Ecto neural progenitor cell (in vitro differentiated cells): ENCODE results near the gene AMN1.
A peak's percentile ranks its signal among the peaks of the same experiment; 100 is the strongest.
"Not testable (repeated sequence)": the region's sequence is repeated elsewhere in the genome, so short reads cannot be mapped to it uniquely, and the experiment has no call there.

ENCODE experiments used
- DNase-seq: peaks from one replicate; pipeline ENCODE4 v3.0.0-alpha.2; 2018; ENCODE audit warnings: low spot score

The AMN1 gene

DNA sequence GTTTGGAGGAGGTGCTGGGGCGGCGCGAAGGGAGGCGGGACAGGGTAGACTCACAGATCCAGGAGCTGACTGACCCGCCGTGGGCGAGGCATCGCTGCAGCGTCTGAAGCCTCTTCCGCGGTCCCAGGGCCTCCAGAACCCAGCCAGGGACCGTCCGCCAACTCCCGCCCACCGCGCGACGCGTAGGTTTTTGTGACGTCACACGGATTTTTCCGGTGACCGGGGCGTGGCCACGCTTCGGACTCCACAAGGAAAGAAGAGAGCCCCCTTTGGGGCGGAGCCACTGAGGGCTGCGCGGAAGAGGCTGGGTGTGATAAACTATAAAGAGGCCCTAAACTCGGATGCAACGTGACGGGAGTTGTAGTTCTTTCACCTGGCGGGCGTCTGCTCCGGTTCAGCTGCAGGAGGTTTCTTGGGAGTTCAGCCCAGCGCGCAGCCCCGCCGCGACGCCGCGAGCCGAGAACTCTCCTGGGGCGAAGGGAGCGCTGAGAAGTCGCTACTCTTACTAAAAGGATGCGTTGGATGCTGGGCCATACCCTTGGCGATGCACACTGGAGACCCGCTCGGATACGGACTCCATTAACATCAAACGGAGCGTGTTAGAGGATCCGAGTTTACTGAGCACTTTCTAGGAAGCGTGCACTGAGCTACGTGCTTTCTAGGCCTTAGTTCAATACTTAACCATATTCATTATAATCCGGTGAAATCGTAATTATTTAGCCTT is at the start of gene AMN1:
Gene AMN1, minus strand, starts transcription at position 105 of the 724 bp plus-strand sequence. Its CDS starts 13 bp downstream, at position 92.
- peak; percentile 100 for DNase-seq

GRCh38 chr12:31773867-31774266 is 45.0 kb upstream of the AMN1 start:
- DNase-seq, result no peak

DNA sequence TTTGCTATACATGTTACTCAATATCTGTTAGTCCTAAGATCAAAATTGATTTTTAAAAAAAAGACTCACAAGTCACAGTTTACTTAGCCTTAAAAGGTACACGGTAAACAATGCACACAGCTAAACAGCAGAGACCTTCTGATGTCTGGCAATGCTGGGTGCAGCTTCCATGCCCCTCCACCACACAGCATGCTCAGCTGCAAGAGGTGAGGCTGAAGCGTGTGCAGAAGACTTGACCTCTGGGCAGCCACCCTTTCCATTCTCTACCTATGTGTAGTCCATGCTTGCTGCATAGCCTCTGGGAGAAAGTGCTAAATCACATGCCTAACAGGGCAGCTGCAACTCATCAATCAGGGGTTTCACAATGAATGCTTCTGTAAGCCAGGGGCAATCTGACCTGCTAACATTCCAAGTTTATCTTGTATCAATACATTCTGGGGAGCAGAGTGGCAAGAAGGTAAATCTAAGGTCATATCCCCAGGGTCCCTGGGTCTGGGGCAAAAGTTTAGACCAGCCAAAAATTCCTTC is 44.5 kb upstream of the AMN1 start:
- no peak for DNase-seq

DNA sequence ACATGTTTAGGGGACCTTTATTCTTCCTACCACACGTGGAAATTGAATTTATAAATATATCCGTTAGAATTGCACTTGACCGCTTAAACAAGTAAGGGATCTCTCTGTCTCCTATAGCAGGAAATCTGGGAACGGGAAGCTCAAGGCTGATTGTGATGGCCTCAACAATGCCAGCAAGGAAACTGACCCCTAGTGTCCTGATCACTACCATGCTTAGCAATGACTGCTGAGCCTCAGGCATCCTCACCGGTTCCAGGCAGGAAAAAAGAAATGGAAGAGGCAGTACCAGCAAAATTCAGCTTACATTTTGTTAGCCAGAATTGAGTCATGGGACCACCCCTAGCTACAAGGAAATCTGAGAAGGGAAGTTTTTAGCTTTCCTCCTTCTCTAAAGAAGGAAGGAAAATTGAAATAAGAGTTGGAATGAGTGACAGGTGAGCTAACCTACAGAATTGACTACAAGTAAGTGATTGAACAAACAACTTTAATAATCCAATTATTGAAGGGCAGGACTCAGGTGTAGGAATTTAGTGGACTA is 43.9 kb upstream of the AMN1 start:
- DNase-seq, result no peak

- DNase-seq, result no peak
Measured at GRCh38 chr12:31772186-31772585, 43.4 kb upstream of the AMN1 start.

GRCh38 chr12:31768046-31768445 is 39.2 kb upstream of the AMN1 start:
- no peak for DNase-seq

DNA sequence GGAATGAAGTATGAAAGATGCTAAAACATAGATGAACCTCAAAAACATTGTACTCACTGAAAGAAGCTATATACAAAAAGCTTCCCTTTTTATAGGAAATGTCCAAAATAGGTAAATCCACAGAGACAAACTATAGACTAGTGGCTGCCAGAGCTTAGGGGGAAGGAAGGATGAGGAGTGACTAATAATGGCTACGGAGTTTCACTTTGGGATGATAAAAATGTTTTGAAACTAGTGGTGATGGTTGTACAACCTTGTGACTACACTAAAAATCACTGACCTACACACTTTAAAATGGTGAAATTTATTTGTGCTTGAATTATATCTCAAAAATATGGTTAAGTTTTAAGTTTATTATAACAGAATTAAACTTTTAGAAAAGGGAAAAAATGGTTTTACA is 37.1 kb upstream of the AMN1 start:
- DNase-seq, result no peak

DNA sequence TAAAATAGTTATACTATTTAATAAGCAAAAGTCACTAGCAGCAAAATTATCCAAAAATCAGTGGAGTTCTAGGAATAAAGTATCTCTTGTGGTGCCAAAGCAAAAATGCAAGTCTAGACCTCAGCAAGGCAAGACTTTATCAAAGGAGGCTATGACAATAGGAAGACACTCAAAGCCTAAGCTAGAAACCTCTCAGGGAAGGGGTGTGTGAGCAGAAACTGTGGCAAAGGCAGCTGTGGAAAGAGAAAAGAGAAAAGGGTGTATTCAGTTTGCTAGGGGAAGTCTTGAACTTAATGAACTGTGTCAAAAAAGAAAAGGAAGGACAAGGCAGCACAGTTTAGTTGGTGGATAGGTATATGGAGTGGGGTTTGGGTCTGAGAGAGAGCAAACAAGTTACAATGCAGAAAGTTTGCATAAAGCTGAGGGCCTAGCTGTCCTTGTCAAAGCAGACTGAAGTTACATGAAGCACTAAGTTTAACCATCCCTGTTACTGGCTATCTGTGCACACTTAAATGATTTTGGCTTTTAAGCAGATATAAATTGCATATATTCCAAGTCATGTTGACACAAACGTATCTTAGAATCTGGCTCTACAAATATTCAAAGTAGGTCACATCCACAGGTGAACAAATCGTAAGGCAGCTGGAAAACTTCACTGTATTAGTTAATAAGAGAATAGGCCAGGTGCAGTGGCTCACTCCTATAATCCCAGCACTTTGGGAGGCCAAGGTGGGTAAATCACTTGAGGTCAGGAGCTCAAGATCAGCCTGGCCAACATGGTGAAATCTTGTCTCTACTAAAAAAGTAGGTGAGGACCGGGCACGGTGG is 31.0 kb upstream of the AMN1 start:
- no peak for DNase-seq

GRCh38 chr12:31758297-31758696 is 29.5 kb upstream of the AMN1 start:
- DNase-seq, result not testable (repeated sequence)

GRCh38 chr12:31756977-31757420 is 28.2 kb upstream of the AMN1 start:
- no peak for DNase-seq

DNA sequence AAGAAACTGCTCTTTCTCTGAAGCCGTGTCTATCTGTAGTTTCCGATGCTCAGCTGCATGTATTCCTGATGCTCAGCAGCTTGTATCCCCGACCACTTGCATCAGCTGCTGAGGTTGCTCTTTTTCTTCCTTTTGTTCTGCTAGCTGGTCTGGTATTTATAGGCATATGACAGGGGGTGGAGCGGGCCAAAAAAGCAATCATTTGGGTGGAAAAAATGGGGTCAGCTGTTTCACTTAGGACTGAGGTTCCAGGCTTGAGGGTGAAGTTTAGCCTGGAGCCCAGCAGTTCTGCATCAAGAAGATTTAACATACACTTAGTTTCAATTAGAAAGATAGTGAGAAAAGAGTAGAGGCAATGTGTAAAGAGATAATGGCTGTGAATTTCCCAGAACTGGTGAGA is 23.6 kb upstream of the AMN1 start:
- DNase-seq, result no peak

- DNase-seq, result no peak
Measured at GRCh38 chr12:31751085-31751484, 22.3 kb upstream of the AMN1 start.

DNA sequence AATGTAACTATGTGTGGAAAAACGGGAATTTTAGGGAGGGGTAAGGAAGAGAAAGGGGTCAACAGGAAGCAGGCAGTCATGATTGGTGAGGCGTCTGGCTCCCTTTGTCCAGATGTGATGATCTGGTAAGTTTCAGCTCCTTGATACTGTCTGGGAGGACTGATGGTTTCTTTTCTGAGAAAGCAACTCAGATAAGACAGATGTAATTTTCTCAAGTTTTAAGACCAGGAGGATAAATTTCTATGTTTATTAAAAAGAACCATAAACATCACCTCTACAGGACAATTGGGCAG is 21.9 kb upstream of the AMN1 start:
- no peak for DNase-seq

DNA sequence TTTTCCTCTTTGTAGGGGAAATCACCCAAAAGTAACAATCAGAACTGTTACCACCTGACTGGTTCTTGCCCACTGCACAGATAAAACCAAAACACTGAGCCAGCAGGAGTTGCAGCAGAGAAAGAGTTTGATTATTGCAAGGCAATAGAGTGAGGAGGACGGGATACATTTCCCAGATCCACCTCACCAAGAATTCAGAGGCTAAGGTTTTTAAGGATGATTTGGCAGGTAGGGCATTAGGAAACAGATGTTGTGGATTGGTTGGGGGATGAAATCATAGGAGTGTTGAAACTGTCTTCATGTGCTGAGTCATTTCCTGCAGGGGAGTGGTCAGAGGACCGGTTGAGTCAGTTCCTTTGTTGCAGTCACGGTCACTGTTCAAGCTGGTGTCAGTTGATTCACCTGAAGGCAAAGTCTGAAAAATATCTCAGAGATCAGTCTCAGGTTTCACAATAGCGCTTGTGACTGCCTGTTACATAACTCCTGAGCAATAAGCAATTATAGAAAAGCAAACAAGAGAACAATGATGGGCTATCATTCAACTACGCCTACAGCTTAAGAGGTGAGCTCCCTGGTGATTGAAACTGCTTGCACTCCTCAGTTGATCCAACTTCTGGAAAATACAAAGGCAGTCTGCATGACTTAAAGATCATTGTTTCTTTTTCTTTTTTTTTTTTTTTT is 20.3 kb upstream of the AMN1 start:
- DNase-seq, result no peak

DNA sequence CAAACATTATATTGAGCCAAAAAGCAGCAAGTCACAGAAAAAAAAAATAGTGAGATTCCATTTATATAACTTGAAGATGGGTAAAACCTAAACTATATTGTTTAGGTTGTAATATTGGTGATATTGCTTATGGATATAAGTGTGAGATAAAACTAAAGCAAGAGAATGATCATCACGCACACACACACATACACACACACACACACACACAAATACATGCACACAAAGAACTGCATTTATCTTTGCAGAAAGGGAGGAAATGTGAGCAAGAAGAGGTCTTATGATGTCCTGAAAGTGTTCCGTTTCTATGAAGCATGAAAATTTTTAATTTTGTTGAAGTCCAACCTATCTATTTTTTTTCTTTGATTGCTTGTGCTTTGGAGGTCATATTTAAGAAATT is 16.4 kb upstream of the AMN1 start:
- DNase-seq, result no peak

DNA sequence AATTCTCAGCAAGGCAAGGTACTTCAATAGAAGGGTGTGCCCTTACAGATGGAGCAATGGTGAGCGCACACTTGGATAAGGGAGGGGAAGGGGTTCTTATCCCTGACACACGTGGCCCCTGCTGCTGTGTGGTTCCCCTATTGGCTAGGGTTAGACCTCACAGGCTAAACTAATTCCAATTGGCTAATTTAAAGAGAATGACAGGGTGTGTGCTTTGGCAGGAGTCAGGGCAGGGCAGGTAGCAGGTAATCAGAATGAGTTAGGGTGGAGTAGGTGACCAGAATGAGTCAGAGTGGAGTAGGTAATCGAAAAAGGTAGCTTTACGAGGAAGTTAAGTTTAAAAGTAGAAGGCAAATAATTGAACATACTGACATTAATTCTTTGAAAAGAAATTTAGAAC is 15.5 kb upstream of the AMN1 start:
- DNase-seq, result not testable (repeated sequence)

GRCh38 chr12:31742891-31743290 is 14.1 kb upstream of the AMN1 start:
- no peak for DNase-seq

GRCh38 chr12:31740628-31741027 is 11.8 kb upstream of the AMN1 start:
- DNase-seq, result no peak

DNA sequence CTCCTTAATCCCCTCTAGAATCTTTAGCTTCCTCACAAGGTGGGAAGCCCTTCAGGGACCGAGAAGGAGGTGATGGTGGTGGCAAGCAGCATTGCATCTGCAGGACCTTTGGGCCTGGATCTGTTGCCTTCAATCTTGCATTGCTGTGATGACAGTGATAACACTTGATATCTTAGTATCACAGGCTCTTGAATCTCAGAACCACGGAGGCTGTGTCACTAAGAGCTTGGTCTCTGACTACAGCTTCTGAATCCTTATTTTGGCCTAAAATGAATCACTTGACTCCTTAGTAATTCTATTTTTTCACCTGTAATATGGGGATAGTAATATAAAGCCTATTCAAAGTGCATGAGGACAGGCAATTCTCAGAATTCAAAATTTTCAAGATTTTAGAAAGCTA is 8.9 kb upstream of the AMN1 start:
- no peak for DNase-seq

DNA sequence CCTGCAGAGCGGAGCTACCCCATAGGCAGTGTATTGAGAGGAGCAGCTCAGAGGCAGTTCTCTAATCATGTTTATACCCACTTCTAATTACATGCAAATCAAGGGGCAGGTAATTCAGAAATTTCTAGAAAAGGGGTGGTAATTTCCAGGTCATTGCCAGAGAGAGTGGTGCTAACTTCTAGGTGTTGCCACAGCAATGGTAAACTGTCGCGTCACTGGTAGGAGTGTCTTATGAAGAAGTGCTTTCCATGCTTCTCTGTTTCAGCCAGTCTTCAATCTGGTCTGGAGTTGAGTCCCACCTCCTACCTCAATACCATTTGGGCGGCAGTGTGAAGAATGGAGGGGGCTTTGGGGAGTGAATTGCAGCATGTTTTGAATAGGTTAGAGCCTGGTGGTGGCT is 8.5 kb upstream of the AMN1 start:
- no peak for DNase-seq

- DNase-seq, result no peak
Measured at GRCh38 chr12:31736472-31736871, 7.7 kb upstream of the AMN1 start.
